ENCODE data around the gene SETBP1.

GRCh38 chr18:44830581-44830980, 149.9 kb downstream of the SETBP1 start:
- TF ChIP-seq, protein P1, sequence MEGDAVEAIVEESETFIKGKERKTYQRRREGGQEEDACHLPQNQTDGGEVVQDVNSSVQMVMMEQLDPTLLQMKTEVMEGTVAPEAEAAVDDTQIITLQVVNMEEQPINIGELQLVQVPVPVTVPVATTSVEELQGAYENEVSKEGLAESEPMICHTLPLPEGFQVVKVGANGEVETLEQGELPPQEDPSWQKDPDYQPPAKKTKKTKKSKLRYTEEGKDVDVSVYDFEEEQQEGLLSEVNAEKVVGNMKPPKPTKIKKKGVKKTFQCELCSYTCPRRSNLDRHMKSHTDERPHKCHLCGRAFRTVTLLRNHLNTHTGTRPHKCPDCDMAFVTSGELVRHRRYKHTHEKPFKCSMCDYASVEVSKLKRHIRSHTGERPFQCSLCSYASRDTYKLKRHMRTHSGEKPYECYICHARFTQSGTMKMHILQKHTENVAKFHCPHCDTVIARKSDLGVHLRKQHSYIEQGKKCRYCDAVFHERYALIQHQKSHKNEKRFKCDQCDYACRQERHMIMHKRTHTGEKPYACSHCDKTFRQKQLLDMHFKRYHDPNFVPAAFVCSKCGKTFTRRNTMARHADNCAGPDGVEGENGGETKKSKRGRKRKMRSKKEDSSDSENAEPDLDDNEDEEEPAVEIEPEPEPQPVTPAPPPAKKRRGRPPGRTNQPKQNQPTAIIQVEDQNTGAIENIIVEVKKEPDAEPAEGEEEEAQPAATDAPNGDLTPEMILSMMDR (IDR thresholded peaks at IDR 0.05; ENCODE audit: low read depth, low read length, poor library complexity, severe bottlenecking) = no peak
- TF ChIP-seq EZH2phosphoT487 (IDR thresholded peaks at IDR 0.05; ENCODE audit: borderline replicate concordance, low read length) = no peak
